ENCODE results near the gene LGI2. TPM values are rescaled to one million over a fixed set of nuclear protein-coding genes. Genes with fewer than 3 reads are reported as not detected.

The LGI2 gene
- total and polyA plus RNA-seq, 9 of the 15 experiments (the other 6 are each of a cell fraction or from before 2014, with no cell fraction given): 0.03 to 0.07 TPM; not detected in 7

DNA sequence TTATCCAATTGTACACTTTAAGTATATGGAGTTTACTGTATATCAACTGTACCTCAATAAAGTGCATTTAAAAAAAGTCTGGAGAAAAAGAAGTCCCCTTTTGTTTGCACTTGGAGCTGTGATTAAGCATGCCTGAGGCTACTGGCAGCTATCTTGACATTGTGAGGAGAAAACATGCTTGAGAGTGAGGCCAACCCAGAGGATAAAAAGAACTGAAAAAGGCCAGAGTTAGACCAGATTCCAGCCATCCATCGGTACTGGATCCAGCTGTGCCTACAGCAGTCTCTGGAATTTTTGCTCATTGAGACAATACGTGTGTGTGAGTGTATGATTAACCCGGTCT is 57.4 kb downstream of the LGI2 start (continued):
- TF ChIP-seq, protein P1, sequence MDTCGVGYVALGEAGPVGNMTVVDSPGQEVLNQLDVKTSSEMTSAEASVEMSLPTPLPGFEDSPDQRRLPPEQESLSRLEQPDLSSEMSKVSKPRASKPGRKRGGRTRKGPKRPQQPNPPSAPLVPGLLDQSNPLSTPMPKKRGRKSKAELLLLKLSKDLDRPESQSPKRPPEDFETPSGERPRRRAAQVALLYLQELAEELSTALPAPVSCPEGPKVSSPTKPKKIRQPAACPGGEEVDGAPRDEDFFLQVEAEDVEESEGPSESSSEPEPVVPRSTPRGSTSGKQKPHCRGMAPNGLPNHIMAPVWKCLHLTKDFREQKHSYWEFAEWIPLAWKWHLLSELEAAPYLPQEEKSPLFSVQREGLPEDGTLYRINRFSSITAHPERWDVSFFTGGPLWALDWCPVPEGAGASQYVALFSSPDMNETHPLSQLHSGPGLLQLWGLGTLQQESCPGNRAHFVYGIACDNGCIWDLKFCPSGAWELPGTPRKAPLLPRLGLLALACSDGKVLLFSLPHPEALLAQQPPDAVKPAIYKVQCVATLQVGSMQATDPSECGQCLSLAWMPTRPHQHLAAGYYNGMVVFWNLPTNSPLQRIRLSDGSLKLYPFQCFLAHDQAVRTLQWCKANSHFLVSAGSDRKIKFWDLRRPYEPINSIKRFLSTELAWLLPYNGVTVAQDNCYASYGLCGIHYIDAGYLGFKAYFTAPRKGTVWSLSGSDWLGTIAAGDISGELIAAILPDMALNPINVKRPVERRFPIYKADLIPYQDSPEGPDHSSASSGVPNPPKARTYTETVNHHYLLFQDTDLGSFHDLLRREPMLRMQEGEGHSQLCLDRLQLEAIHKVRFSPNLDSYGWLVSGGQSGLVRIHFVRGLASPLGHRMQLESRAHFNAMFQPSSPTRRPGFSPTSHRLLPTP (IDR thresholded peaks at IDR 0.05; ENCODE audit: borderline replicate concordance, extremely low read depth, insufficient read length): no peak
- TF ChIP-seq SIN3B (IDR thresholded peaks at IDR 0.05; ENCODE audit: low read depth): no peak
- TF ChIP-seq KHSRP (IDR thresholded peaks at IDR 0.05): no peak
- no peak for TF ChIP-seq CBX8 (IDR thresholded peaks at IDR 0.05; ENCODE audit: borderline replicate concordance, extremely low read depth, low read depth, low read length, poor library complexity, severe bottlenecking)
- no peak for TF ChIP-seq ZBTB11 (CRISPR knock-in tag; IDR thresholded peaks at IDR 0.05)
- no peak for TF ChIP-seq ZNF766 (CRISPR knock-in tag; conservative IDR thresholded peaks at IDR 0.05)
